Inflammatory macrophage treated with lipopolysaccharide for 1 hour (primary cell): ENCODE data around the gene APLN.
A peak's percentile ranks its signal among the peaks of the same experiment; 100 is the strongest.

Experiments
- DNase-seq, 2 donors: peaks; one replicate each; pipeline ENCODE4 v3.0.0-alpha.2; 2020 to 2022

APLN gene

GRCh38 chrX:129659861-129660260 lies 5.1 kb upstream of the APLN start:
- peak; percentile 2 to 56 for DNase-seq

GRCh38 chrX:129659141-129659540 lies 4.4 kb upstream of the APLN start:
- DNase-seq: peak; percentile 40 to 79

- DNase-seq: no peak
Measured at GRCh38 chrX:129658429-129658828, 3.7 kb upstream of the APLN start.

- DNase-seq: no peak
Measured at GRCh38 chrX:129655547-129656249, 942 bp upstream of the APLN start.

GRCh38 chrX:129653971-129654651 lies 645 bp downstream of the APLN start:
- no peak for DNase-seq

GRCh38 chrX:129653181-129653970 lies 1.4 kb downstream of the APLN start:
- no peak for DNase-seq

GRCh38 chrX:129652565-129653169 lies 2.1 kb downstream of the APLN start:
- DNase-seq: no peak

- DNase-seq: no peak
Measured at GRCh38 chrX:129651756-129652564, 2.8 kb downstream of the APLN start.

- DNase-seq: no peak
Measured at GRCh38 chrX:129650821-129651510, 3.8 kb downstream of the APLN start.

- DNase-seq: no peak
Measured at GRCh38 chrX:129650183-129650689, 4.5 kb downstream of the APLN start.

GRCh38 chrX:129649268-129650182 lies 5.2 kb downstream of the APLN start:
- DNase-seq: no peak

- no peak for DNase-seq
Measured at GRCh38 chrX:129648514-129649267, 6.1 kb downstream of the APLN start.

- DNase-seq: no peak
Measured at GRCh38 chrX:129647418-129648410, 7.0 kb downstream of the APLN start.

- DNase-seq: no peak
Measured at GRCh38 chrX:129646566-129647417, 8.0 kb downstream of the APLN start.

GRCh38 chrX:129642641-129643040 lies 12.1 kb downstream of the APLN start:
- peak; percentile 21 to 24 for DNase-seq

GRCh38 chrX:129641941-129642340 lies 12.8 kb downstream of the APLN start:
- DNase-seq: no peak

- peak; percentile 1 to 16 for DNase-seq
Measured at GRCh38 chrX:129641469-129641868, 13.3 kb downstream of the APLN start.
